Measurements from ENCODE around the gene PRPF6.
A peak's percentile ranks its signal among the peaks of the same experiment; 100 is the strongest.
"Not testable (repeated sequence)": the region's sequence is repeated elsewhere in the genome, so short reads cannot be mapped to it uniquely, and the experiment has no call there.

PRPF6 gene

DNA sequence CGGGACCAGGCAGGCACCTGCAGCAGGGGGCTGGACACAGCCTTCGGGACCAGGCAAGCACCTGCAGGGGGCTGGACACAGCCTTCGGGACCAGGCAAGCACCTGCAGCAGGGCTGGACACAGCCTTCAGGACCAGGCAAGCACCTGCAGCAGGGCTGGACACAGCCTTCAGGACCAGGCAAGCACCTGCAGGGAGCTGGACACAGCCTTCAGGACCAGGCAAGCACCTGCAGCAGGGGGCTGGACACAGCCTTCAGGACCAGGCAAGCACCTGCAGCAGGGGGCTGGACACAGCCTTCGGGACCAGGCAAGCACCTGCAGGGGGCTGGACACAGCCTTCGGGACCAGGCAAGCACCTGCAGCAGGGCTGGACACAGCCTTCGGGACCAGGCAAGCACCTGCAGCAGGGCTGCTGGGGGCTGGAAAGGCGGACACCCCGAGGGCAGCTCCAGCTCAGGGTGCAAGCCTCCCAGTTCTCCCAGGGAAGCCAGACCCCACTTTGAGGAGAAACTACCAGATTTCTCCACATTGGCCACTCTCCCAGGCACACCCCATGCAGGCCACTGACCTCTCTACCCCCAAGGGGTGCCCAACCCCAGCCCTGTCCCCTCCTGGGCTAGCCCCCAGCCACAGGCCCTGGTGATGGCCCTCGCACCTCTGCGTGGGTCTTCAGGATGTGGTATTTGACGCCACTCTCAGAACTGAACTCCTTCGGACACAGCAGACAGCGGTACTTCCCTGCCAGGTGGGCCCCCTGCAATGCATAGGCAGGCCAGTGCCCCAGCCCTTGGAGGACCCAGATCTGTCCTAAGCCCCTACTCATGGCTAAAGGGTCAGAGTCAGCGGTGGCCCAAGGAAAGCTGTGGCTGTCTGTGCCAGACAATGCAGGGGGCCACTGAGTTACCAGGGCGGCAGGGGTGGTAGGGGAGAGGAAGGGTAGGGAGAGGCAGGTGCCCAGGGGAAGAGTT lies 20.0 kb upstream of the PRPF6 start:
- not testable (repeated sequence) for DNase-seq (ENCODE audit: low read depth)

DNA sequence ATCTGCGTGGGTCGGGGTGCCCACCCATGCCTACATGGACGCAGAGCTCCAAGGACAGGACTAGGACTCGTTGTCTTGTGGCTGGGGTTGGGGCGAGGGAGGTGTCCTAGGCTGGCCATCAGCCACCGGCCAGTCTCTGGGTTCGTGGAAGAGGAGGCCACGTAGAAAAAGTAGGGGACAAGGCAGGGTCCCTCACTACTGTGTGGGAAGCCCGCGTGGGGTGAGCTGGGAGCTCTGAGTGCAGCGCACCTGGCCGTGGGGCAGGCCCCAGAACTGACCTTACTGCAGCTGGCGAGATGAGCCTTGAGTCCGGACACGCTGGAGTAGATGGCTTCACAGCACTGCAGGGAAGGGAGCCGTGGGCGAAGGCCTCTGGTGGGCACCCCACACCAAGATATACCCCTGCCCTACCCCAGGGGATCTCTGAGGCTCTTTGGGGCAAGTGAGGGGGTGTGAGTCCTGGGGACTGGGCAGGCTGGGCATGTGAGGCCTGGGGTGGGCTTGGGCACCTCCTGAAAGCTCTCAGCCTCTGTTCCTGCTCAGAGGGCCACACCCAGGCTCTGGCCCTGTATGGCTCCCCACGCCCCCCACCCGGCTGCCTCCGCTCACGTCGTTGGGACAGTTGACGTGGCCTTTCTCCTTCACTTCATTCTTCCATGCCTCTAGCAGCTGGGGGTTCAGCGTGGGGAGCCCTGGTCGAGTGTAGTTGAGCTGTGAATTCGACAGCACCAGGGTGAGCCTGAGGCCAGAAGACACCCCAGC lies 19.1 kb upstream of the PRPF6 start:
- no peak for DNase-seq (ENCODE audit: low read depth)

DNA sequence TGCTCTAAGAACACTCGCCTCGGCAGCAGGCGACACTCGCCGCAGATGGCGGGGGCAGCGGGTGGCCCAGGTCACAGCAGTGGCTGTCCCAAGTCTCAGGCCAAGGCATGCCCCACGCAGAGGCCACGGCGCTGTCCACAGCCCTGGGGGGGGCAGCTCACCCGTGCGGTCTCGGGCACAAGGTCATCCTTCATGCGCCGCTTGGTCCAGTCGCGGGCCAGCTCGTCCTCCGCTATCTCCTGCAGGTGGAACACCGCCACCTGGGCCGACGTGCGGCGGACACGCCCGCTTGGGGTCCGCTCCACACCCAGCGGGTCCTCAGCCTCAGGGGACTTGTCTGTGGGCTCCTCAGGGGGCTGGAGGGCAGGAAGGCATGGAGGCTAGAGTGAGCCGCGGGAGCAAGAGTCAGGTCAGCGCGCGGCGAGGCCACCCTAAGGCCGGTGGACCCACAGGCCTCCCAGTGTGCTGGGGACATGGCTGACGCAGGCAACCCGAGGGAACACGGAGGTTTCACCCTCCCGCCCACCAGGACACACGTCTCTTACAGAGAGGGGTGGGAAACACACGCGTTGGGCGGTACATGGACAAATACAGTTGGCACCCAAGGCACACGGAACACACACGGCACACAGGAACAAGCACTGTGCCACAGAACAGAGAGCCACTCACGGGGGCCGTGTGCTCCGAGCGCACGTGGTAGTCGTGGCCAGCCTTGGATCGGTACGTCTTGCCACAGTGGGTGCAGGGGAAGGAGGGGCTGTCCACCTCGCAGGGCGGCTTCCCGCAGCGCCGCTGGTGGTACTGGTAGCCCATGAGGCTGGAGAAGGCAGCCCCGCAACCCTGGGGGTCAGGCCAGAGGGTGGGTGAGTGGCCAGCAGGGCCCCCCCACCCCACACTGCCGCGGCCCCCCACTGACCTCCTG lies 18.2 kb upstream of the PRPF6 start:
- no peak for DNase-seq (ENCODE audit: low read depth)

DNA sequence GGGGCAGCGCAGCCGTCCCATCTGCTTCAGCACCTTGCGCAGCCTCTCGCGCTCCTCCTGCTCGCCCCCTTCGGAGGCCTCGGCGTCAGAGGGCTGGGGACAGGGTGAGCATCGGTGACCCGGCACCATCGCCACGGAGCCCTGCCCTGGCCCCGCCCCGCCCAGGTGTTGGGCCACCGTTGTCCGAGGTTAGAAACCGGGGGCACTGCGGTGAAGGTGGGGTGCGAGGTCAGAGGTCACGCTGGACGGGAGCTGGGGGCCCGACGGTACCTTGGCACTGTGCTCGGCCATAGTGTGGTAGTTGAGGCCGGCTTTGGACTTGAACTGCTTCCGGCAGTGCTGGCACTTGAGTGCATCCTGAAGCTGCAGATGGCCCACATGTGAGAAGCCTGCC lies 17.6 kb upstream of the PRPF6 start:
- DNase-seq (ENCODE audit: low read depth) = no peak

DNA sequence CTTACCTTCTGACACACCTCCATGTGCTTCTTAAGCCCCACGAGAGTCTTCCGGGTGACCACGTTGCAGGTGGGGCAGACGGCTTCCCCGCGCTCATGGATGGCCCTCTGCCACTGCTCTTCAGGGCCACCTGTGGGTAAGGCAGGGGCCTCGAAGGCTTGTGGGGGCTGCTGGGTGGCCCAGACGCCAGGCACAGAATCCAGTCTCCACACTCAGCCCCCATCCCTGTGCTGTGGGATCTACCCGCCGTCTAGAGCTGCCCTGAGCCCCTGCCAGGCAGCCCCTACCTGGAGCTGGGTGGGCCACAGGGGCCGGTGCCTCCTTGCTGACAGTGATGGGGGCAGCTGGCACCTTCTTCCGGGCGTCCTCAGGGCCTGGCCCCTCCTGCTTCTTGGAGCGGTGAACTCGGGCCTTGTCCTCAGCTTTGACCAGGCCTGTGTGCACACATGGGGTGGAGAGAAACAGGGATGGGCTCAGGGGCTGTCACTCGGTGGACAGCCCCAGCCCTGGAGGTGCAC lies 17.1 kb upstream of the PRPF6 start:
- no peak for DNase-seq (ENCODE audit: low read depth)

DNA sequence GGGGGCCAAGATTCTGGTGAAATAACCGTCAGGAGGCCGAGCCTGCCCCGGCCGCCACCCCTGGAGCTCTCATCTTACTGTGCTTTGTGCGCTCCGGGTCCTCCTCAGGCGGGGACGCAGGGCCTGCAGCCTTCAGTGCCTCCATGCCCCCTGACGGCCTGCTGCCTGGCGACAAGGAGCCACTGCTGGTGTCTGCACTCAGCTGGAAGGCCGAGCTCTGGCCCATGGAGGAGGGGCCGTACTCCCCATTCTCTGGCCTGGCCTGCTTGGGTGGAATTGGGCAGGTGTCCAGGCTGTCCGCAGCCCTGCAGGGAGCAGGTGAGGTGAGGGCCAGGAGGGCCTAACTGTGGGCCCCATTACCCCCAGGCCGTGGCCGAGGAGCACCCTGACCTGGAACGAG lies 16.5 kb upstream of the PRPF6 start:
- no peak for DNase-seq (ENCODE audit: low read depth)

DNA sequence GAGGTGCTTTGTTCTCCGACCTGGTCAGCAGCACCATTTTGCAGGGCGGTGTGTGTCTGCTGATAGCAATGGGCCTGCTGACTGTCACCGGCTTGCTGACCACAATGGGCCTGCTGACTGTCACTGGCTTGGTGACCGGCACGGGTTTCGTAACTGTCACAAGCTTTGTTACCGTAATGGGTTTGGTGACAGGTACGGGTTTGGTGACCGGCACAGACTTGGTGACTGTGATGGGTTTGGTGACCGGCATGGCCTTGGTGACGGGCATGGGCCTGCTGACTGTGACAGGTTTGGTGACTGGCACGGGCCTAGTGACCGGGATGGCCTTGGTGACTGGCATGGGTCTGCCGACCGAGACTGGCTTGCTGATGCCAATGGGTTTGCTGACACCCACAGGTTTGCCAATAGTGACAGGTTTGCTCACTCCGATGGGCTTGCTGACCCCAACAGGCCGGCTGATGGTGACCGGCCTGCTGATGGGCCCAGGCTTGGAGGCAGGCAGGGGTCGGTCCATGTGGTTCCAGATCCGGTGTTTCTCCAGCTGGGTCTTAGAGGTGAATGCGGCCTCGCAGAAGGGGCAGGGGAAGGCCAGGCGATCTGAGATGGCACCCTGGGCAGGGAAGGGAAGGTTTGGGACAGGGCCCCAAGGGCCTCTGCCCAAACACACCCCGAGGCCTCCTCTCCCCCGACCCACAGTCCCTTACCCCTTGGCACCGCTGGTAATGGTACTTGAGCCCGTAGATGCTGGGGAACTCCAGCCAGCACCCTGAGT lies 14.6 kb upstream of the PRPF6 start:
- DNase-seq (ENCODE audit: low read depth) = no peak

DNA sequence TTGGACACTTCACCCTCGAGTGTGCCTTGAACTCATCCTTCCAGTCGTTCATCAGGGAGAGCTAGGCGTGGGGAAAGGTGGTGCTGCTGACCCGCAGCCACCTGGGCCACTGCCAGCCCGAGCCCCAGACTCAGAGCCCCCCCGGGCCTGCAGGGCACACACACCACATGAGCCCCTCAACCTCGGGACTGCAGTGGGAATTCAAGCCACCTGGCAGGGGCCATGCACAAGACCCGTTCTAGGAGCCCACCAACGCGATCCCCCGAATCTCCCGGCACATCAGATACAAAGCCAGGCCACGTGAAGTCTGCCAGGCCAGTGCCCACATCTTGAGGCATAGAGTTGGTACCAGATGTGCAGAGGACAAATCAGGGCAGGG lies 14.0 kb upstream of the PRPF6 start:
- no peak for DNase-seq (ENCODE audit: low read depth)

DNA sequence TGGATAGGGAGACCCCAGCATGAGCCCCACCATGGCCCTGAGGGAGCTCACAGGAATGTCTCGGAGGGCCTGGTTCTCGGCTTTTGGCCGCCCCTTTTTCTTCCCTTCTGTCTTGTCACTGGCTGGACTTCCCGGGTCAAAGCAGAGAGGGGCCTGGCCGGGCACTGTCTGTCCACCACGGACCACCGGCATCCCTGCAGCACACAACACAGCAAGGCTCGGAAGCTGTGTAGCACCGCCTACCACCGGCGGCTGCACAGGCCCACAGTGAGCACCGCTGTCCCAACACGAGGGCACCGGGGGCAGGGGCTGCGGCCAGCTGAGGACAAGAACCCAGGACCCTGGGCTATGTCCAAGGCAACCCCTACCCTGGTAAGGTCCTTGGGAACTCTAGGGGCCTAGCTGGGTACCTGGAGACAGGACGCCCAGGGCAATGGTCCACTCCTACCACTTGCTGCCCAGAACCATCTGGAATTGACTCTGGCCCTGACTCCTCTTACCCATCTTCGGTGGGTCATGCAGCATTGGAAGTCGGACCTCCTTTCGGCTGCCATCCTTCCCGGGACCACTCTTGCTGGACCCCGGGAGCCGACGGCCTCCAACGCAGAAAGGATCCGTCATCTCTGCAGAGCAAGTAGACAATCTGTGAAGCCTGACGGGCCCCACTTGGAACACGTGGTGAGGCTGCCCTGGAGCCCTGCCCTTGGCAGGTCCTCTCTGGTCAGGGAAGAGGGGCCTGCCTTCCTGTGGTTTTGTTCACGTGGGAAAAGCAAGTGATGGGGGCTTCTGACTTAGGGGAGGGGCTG lies 13.4 kb upstream of the PRPF6 start:
- DNase-seq (ENCODE audit: low read depth) = no peak

DNA sequence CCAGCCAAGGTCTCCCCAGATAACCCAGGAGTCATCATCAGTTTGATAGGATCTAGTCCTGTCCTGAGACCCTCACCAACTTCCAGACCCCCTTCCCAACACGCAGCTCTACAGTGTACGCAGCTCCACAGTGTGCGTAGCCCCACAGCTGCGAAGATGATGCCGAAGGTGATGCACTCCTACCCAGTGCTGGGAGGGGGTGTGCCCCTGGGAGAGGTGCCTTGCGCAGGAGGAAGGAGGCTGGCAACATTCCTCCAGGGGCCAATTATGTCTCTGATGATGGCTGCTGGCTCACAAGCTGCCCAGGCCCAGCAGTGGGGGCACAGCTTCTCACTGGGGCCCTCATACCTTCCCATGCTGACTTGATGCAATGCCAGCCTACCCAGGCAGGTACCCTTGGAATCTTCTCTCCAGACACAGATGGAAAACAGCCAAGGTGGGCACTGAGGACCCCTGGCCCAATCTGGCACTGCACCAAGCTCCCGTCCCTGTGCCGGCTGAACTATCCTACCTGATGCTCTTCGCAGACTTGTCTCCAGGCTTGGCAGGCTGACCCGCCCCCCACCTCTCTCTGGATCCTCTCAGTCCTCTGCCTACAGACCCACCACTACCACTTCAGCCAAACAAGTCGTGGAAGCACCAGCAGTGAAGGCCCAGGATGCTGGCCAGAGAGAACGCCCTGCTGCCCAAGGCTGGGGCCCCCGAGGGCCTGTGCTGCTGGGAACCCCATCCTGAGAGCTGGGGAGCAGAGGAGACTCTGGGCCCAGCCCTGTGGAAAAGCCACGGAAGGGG lies 12.6 kb upstream of the PRPF6 start:
- no peak for DNase-seq (ENCODE audit: low read depth)

DNA sequence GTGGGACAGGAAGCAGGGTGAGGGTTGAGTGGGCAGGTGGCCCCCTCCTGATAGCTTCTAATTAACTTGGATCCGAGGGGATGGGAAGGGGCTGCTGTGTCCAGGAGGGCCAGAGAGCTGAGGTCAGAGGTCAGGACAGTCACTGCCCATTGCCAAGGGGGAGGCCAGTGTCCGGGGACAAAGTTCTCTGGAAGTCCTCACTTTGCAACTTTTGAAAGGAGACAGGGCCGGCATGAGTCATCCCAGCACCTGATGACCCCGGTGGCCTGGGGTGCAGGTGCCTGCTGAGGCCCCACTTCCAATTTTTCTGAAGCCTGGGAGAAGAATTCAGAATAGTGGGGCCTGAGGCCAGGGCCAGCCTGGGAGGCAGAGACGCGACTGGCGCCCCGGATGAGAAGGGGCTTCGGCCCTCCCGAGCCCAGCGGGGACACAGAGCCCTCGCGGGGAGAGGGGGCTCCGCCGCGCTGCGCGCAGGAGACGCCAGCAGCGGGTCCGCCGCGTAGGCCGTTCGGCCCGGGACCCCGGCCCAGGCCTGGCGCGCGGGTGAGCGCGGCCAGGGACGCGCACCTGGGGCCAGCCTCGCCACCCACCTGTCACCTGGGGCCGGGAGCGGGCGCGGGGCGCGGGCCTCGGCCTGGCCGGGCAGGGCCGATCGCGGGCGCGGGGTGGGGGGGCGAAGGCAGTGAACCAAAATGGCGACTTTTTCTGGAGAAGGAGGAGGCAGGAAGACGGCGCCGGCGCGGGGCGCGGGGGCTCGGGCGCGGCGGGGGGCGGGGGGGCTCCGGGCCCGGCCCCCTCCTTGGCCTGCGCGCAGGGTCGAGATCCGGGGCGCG lies 11.8 kb upstream of the PRPF6 start:
- DNase-seq (ENCODE audit: low read depth) = no peak

DNA sequence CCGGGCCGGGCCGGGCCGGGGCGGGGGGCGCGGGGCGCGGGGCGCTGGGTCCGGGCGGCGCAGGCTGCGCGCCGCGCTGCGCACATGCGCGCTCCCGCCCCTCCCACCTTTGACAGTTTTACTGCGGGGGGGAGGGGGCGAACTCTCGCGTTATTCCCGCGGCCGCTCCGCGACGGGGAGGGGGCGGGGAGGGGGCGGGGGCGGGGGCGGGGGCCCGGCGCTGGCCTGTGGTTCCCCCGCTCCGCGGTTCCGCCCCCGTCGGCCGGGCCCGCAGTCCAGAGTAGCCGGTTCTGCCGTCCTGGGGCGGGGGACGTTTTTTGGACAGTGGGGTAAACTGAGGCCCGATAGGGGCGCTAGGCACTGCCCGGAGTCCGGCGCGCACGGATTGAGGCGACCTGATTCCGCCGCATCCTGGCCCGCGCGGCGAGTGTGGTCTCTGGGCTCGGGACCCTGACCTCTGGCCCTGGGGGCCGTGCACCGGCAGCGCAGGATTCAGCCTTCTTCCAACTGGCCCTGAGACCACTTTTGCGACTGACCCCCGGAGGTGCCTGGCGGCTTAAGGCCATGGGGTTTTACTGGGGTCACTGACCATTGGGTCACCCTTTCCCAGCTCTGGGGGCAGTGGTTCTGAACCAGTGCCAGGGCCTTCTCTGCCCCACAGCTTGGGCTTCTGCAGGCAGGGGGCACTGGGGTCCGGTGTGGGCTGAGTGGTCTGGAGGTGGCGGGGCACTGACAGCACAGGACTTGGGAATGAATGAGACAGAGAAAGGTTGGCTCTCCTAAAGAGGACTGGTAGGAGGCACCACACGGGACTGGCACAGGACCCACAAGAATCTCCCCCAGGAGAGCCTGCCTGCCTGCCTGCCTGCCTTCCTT lies 10.9 kb upstream of the PRPF6 start, which contains the start of gene ZNF512B:
TSS of gene ZNF512B (minus strand) at position 93 of the 876 bp plus-strand sequence. CDS start 1,980 bp downstream, outside the sequence.
- peak; percentile 50 for DNase-seq (ENCODE audit: low read depth)

DNA sequence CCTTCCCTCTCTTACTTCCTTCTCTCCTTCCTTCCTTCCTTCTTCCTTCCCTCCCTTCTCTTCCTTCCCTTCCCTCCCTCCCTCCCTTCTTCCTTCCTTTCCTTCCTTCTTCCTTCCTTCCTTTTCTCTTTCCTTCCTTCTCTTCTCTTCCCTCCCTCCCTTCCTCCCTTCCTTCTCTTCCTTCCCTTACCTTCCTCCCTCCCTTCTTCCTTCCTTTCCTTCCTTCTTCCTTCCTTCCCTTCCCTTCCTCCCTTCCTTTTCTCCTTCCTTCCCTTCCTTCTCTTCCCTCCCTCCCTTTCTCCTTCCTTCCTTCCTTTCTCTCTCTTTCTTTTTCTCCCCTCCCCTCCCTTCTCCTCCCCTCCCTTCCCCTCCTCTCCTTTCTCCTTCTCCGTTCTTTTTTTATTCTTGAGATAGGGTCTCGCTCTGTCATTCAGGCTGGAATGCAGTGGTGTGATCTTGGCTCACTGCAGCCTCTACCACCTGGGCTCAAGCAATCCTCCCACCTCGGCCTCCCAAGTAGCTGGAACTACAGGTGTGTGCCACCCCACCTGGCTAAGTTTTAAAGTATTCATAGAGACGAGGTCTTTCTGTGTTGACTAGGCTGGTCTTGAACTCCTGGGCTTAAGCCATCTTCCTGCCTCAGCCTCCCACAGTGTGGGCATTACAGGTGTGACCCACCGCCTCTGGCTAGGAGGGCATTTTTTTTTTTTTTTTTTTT lies 10.1 kb upstream of the PRPF6 start:
- no peak for DNase-seq (ENCODE audit: low read depth)

DNA sequence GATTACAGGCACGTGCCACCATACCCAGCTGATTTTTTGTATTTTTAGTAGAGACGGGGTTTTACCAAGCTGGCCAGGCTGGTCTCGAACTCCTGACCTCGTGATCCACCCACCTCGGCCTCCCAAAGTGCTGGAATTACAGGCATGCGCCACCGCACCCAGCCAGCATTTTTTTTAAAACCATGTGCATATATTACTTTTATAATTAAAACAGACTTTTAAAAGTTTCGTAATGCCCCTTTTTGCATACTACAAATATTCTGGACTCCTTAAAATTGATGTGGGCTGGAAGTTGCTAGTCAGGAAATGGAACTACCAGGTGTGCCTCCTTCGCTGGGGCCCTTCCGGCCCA lies 9.0 kb upstream of the PRPF6 start:
- not testable (repeated sequence) for DNase-seq (ENCODE audit: low read depth)

DNA sequence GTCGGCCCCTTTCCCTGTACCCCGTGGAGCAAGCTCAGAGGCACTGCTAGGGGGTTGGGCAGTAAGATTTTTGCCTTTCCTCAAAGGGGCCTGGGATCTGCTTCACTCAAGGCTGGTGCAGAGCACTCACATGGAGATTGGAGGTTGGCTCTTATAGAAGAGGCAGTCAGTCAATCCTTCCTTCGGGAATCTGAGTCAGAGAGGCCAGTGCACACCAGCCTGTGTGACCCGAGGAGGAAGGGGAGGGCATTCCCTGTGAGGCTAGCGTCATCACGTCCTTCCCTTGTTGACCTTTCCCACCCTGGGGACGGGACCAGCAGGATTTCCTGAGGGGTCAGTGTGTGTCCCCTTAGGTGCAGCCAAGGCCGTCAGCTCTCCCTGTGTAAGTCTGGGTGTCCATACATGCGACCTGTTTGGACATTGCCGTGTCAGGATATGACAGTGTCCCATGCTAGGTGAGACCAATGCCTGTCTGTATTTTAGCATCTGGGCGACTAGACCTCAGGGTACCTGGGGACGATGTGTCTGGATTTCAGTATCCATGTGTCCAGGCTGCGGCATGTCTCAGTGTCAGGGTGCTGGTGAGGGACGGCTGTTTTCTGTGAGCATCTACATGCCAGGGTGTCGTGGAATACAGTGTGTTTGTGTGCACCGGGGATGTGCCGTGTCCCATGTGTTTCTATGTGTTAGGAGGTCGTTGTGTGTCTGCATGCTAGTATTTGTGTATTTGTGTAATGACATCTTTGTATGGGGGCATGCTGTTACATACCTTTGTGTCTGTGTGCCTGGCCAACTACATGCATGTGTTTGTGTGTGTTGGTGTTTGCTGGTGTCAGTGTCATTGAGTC lies 8.4 kb upstream of the PRPF6 start:
- DNase-seq (ENCODE audit: low read depth) = no peak

DNA sequence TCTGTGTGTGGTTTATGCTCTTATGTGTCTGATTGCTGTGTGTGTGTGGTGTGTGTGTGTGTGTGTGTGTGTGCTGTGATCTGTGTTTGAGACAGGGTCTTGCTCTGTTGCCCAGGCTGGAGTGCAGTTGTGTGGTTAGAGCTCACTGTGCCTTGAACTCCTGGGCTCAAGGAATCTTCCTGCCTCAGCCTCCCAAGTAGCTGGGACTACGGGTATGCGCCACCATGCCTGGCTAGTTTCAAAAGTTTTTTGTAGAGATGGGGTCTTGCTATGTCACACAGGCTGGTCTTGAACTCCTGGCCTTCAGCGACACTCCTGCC lies 7.8 kb upstream of the PRPF6 start:
- DNase-seq (ENCODE audit: low read depth) = no peak
